Measurements from ENCODE around the gene TANGO6. TPM values are rescaled to one million over a fixed set of nuclear protein-coding genes. Genes with fewer than 3 reads are reported as not detected.

Gene TANGO6
- total and polyA plus RNA-seq, 2 of the 8 experiments (the other 6 are each of a cell fraction or from before 2014, with no cell fraction given): 5.0 to 19.5 TPM

GRCh38 chr16:68884861-68885720 is 41.8 kb downstream of the TANGO6 start:
- Histone ChIP-seq H3K9ac (replicated peaks in 1 of 4; ENCODE audit: extremely low read depth in 1 of 4, low read depth in 3 of 4, low read length in 3 of 4) (no peak overlapping the region), H3K14ac (ENCODE audit: insufficient read length) (no peak overlapping the region), H3K23ac (ENCODE audit: insufficient read length) (no peak overlapping the region), H3K23me2 (ENCODE audit: low read depth, low read length) (no peaks in the 10 kb centered on the region), H3K18ac (ENCODE audit: extremely low read depth, low read length) (no peak overlapping the region), H3K4me1 (replicated peaks in 1 of 4; ENCODE audit: control insufficient read depth in 3 of 4, insufficient read depth in 4 of 4, low read length in 3 of 4) (no peaks in the 10 kb centered on the region), H2BK20ac (ENCODE audit: low read length) (no peak overlapping the region), H3K27ac (ENCODE audit: low read depth, low read length) (no peak overlapping the region), H3K9me3 (ENCODE audit: insufficient read depth in 2 of 2, low read depth in 1 of 2, low read length in 1 of 2) (no peaks in the 10 kb centered on the region), H3K36me3 (ENCODE audit: control insufficient read depth in 2 of 4, insufficient read depth in 4 of 4, low read length in 3 of 4) (0 out of 8 replicates have a peak, but pooled peaks cover 0 to 4% (median 0%) of the 10 kb centered on the region in 4 experiments), H2BK12ac (ENCODE audit: low read depth, low read length) (no peak overlapping the region), H2AK5ac (ENCODE audit: low read depth, low read length) (no peak overlapping the region), H4K5ac (ENCODE audit: insufficient read length, low read depth, low read length) (no peak overlapping the region), H4K8ac (ENCODE audit: extremely low read depth, insufficient read depth, low read length) (no peak overlapping the region), H2BK120ac (replicated peaks; ENCODE audit: low read depth, low read length) (no peak overlapping the region), H3K79me2 (ENCODE audit: control insufficient read depth in 1 of 2, insufficient read depth in 2 of 2, low read length in 2 of 2) (no peaks in the 10 kb centered on the region), H2BK5ac (ENCODE audit: low read depth, low read length) (no peak overlapping the region), H3K79me1 (ENCODE audit: low read depth, low read length) (no peaks in the 10 kb centered on the region), H3K56ac (replicated peaks; ENCODE audit: insufficient read length, low read depth, low read length) (no peak overlapping the region), H3K4ac (replicated peaks; ENCODE audit: insufficient read length, low read depth, low read length) (peak overlapping the region; percentile 77), H4K91ac (replicated peaks; ENCODE audit: insufficient read length, low read length) (no peak overlapping the region), H3K27me3 (replicated peaks in 1 of 4; ENCODE audit: control insufficient read depth in 3 of 4, extremely low read depth in 1 of 4, insufficient read depth in 3 of 4, low read length in 3 of 4) (no peaks in the 10 kb centered on the region), H3K4me3 (ENCODE audit: extremely low read depth in 1 of 4, insufficient read depth in 2 of 4, low read depth in 3 of 4, low read length in 4 of 4) (no peak overlapping the region), H2BK15ac (ENCODE audit: low read length) (no peak overlapping the region), H4K20me1 (replicated peaks in 1 of 2; ENCODE audit: control insufficient read depth in 1 of 2, insufficient read depth in 2 of 2, low read length in 2 of 2) (no peaks in the 10 kb centered on the region), H3K4me2 (ENCODE audit: insufficient read depth in 1 of 2, low read depth in 2 of 2, low read length in 2 of 2) (no peak overlapping the region), H2AFZ (ENCODE audit: low read length) (no peak overlapping the region)
- ChIA-PET POLR2A (ENCODE audit: partially characterized antibody) (interaction anchor here (1.0 kb wide), 1 partner anchor 236 kb away, joined by 5 read pairs; no protein-coding TSS in a partner anchor), CTCF (ENCODE audit: partially characterized antibody) (interaction anchor here (0.7 to 1.5 kb wide), 3 partner anchors 113 to 240 kb away, joined by 3 to 4 read pairs (median 4); no protein-coding TSS in a partner anchor)
- no peak for TF ChIP-seq TBP (IDR thresholded peaks at IDR 0.05; ENCODE audit: low read depth, low read length)
- no peak for TF ChIP-seq KDM5A (IDR thresholded peaks at IDR 0.05; ENCODE audit: low read length)
- no peak for TF ChIP-seq MAX (IDR thresholded peaks at IDR 0.05)
- TF ChIP-seq TAF7 (optimal IDR thresholded peaks at IDR 0.05; ENCODE audit: borderline replicate concordance, low read depth, low read length): no peak
- TF ChIP-seq NRF1 (IDR thresholded peaks at IDR 0.05; ENCODE audit: low read depth, low read length): no peak
- no peak for TF ChIP-seq FOSL1 (IDR thresholded peaks at IDR 0.05; ENCODE audit: insufficient read depth, low read depth, low read length)
- no peak for TF ChIP-seq SAP30 (IDR thresholded peaks at IDR 0.05; ENCODE audit: insufficient read depth, insufficient replicate concordance, low read length)
- no peak for TF ChIP-seq SIX5 (IDR thresholded peaks at IDR 0.05; ENCODE audit: low read depth, low read length)
- TF ChIP-seq SIRT6 (IDR thresholded peaks at IDR 0.05; ENCODE audit: low read length): no peak
- WGBS, 2 experiments (ENCODE audit: extremely low coverage in 1 of 2, insufficient coverage in 1 of 2, insufficient read length in 1 of 2, insufficient replicate concordance in 2 of 2, low coverage in 1 of 2, low lambda C conversion rate in 2 of 2, missing lambda C conversion rate in 1 of 2): 88% methylated on average over 7 of the region's 7 CpGs; no CpG with 5 or more reads in 1 of the 2 experiments
- DNase-seq (ENCODE audit: low read depth in 1 of 2, low spot score in 2 of 2): no peak
- no peak for FAIRE-seq
